ENCODE measurements around the gene HECTD4. TPM values are rescaled to one million over a fixed set of nuclear protein-coding genes. Genes with fewer than 3 reads are reported as not detected.

HECTD4 gene
- total RNA-seq, 1 donor from 2014 or later = 20.0 TPM

DNA sequence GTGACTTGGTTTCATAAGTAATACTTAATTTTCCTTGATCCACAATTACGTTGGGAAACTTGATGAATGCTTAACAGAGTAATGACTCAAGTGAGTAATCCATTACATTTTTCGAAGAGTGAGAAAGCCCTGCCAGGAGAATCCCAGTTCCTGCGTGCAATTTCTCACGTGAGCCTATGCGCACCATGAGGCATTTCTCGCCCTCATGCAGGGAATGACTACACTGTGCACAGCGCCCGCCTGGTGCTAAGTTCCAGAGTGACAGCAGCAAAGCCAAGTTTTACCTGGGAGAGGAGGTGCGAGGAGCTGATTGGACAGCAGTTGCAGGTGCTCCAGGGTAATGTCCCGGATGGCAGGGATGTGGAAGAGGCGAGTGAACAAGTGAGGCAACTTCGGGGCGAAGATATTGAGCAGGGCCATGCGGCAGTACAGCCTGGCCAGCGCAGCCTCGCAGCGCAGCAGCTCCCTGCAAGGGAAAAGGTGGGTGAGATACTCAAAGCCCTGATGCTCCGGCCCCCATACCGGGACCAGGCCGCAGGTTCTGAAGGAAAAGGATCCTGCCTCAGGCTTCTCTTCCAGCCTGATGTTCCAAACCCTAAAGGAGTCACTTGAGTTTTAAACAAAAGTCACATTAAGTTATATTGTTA lies 187.5 kb downstream of the HECTD4 start:
- ATAC-seq (ENCODE audit: poor library complexity) = no peak
- intact Hi-C loops (cut with DNase I) = loop anchor here (5.0 kb wide), 1 partner anchor 193 kb away; no protein-coding TSS in a partner anchor
- DNase-seq = no peak

DNA sequence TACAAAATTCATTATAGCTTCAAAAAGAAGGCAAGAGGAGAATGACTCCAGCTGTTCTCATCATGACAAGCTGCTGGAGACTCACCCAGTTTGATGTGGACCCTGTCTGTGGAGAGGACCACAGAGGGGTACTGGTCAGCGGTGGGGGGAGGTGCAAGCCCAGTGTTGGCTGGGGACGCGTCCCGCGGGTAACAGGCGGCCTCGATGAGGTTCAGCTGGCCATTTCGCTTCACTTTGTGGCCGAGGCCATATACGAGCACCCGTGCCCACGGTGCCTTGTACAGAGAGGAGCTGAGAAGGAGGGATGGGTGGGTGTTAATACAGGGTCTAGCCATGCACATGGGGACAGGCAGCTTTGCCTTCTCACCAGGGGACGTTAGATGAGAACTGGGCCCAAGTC lies 189.8 kb downstream of the HECTD4 start:
- DNase-seq (no peak), ATAC-seq (ENCODE audit: poor library complexity) (no peak)
- intact Hi-C loops (cut with DNase I) = no loop called here

DNA sequence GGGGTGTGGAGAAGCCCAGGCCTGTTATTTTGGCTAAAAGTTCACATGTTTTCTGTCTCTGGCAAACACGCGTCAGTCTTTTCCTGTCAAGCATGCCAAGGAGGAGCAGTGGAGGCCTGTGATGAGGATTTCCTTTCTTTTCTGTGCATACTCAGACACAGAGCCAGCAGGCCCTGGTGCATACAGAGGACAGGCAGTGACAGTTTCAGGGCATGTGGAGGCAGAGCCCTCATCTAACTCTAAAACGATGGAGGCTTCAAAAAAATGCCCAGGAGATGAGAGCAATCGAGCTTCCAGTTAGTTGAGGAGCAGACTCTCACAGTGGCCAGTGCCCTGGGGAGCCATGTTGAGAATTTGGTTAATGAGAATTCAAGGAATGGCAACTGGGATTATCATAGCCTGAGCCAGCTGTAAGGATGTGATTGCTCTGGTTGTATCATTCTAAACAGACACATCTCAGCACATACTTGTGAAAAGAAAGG lies 190.3 kb downstream of the HECTD4 start:
- ATAC-seq (ENCODE audit: poor library complexity) (peak; percentile 64), DNase-seq (no peak)
- intact Hi-C loops (cut with DNase I) = no loop called here

DNA sequence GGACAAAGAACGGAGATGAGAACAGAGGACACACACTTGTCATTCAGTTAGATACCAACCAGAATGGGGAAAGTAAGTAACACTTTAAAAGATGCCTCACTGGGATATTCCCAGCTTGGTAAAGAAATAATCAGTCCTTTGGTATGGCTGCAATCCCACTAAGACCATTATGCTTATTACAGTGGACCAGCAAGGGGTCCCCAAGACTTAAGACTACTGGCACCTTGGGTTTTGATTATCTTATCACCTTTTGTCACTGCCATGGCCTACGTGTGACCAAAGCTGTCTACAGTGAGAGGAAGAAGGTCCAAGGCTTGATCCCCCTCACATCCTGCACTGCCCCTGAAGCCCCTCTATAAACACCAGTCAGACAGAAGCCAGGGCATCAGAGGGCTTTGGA lies 191.0 kb downstream of the HECTD4 start:
- ATAC-seq (ENCODE audit: poor library complexity) (no peak), DNase-seq (no peak)
- intact Hi-C loops (cut with DNase I) = no loop called here

DNA sequence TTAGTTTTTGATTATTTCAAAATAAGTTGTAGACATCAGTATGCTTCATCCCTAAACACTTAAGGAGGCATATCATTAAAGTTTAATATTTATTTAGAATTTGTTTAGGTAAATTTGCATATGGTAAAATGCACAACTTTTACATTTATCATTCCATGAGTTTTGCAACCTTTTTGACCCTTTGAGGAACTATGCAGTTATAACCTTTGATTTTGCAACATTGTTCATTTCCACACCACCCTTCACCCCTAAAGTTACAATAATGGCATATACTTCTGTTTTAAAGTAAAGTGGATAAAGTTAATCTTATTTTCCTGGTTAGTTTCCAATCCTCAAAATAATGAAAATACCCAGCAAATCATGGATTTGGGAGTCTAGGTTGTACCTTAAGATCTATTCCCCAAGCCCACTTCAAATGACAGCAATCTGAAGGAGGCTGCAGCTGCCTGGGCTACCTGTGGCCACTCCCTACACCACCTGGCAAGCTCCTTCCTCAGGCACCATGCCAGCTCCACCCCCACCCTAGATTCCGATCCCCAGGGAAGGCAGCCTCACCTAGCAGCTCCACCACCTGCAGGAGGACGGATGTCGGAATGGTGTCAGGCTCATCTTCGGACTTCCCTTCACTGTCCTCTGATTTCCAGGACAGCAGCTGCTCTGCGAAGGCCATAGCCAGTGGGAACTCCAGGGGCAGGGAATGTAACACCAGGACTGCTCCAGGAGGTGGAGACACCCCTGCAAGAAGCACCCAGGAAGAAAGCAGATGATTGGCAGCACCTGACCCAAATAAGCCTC lies 191.8 kb downstream of the HECTD4 start:
- intact Hi-C loops (cut with DNase I) = no loop called here
- ATAC-seq (ENCODE audit: poor library complexity) (no peak), DNase-seq (no peak)

DNA sequence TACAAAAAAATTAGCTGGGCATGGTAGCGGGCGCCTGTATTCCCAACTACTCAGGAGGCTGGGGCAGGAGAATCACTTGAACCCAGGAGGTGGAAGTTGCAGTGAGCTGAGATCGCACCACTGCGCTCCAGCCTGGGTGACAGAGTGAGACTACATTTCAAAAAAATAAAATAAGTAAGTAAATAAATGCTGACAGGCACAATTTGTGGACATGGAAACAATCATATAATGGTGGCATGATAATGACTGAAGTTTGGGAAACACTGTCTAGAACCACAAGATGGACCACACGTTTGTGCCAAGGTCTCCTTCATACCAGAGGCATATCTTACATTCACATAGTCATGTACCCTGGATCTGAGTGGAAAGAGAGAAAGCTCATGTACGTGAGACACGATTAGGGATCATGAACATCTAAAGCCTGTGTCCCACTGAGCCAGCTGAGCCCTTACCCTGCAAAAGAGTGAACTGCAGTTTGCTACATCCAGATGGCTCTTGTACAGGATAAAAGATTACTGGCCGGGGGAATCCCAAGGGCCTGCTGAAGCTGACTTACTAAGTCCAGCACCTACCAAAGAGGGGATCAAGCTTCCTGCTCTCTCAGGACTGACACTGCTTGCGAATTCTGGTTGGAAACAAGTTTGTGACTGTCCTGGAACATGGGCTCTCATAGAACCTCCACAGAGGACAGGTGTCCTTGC lies 194.0 kb downstream of the HECTD4 start:
- no peak for ATAC-seq (ENCODE audit: poor library complexity)
- intact Hi-C loops (cut with DNase I) = no loop called here
- DNase-seq = no peak

DNA sequence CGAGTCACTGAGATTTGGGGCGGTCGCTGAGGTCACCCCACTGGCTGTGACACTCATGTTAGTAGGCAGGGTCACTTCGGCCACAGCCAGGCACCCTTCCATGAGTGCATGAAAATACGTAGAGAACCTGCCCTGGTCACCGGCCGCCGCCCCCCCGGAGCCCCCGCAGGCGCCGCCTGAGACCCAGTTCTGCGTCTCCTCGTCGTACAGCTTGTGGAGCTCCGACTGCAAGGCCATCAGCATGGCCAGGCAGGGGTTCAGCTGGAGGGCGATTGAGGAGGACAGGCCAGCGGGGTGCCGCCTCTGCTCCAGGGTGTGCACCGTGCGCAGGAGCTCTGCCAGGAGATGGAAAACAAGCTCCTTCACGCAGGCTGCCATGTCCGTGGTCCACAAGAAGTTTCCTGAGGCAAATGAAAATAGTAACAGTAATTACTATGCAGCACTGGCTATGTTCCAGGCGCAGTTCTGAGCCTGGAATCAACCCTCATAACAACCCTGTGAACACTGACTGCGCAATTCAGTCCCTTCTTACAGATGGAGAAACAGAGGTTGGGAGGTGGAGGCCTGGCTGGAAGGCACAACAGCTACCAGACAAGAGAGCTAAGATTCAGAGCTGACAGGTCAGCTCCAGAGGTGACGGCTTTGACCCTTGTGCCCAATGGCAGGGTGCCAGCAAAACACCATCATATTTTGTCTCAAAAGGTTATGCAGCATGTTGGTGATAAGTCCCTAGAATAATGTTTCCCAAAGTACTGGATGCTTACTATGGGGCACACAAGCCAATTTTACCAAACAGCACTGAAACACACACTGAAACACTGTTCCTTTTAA lies 196.9 kb downstream of the HECTD4 start:
- intact Hi-C loops (cut with DNase I) = no loop called here
- no peak for DNase-seq

DNA sequence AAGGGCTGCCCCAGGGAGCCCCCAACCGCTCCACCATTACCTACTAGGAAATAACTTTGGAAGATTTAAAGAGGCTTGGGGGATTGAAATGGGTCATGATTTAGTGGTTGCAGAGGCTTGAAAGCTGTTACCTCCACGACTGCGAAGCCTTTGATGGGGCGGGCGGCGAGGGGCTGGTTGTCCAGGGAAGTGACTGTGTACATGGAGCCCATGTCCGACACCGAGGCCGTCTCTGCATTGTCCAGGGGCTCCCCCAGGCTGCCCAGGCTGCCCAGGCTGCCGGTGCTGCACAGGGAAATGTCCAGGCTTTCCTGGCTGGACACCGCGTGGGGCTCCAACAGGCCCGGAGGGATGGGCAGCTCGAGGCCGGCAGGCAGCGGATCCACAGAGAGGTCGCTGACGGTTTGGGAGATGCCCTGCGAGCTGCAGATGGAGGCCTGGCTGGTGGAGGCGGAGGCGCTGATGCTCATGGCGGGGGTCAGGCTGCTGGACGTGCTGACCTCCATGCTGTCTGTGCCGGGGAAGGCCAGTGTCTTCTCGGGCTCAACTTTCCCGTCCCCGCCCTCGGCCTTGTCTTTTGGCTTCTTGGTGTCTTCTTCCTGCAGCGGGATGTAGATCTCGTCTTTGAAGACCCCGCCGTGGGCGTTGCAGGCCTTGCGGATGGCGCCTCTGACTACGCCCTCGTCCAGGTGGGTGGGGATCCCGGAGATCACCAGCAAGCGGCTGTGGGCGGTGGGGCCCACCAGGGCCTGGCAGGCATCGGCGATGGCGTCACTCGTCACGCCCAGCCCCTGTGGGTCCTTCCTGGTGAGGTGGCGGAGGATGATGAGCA lies 198.0 kb downstream of the HECTD4 start:
- DNase-seq (no peak), ATAC-seq (ENCODE audit: poor library complexity) (no peak)
- intact Hi-C loops (cut with DNase I) = no loop called here

More for the DNA sequence above, 196.9 kb downstream of the HECTD4 start:
- no peak for ATAC-seq (ENCODE audit: poor library complexity)

DNA sequence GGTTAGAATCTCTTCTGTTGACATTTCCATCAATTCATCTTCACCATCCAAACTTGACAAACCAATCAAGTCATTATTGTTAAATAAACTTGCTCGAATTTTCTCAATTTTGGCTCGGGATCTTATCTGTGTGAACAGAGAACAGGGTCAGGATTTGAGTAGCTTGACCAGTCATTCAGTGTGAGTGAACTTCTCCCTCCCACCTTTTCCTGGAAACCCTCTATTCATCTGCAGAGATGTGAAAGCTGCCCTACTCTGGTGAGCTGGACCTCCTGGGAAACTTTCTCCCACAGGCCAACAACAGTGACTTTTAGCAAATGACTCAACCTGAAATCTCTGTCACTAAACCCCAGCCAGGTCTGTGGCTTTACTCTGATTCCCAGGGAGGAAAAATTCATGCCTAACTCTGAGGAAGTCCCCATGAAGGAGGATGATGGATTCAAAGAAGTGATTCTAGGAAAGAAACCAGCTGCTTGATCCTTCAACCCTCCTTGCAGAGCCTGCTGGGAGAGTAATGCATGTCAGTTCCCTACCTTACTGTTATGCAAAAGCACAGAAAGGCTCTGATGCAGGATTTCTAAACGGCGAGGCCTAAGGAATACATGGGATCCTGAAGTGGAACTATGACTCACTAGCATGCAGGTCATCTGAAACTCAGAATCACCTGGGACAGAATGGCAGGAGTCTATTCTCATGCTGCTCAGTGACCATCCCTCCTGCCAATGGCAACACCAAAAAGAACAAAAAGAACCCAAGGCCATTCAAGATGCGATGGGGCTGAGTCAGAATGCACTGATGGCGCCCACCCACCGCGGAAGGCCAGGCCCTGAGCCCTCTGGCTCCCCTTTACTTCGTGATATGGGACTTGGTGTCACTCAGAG lies 198.8 kb downstream of the HECTD4 start:
- ATAC-seq (ENCODE audit: poor library complexity) (no peak), DNase-seq (no peak)
- intact Hi-C loops (cut with DNase I) = no loop called here

DNA sequence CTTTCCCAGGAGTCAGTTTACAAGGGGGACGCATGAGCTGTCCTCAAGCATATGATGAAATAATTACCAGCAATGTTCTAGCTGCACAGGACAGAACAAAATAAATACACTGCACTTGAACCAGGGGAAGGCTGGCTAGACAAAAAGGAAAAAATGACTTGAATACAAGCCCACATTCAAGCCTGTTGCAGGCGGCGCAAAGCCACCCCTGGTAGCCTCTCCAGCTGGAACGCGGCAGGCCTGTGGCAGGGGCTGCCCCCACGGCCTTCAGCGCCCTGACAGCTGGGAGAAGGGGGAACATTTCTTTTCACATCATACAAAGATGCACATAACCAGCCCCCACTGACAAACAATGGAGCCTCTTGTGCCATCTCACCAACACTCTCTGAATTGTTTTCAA lies 199.7 kb downstream of the HECTD4 start:
- ATAC-seq (ENCODE audit: poor library complexity) = no peak
- intact Hi-C loops (cut with DNase I) = no loop called here

DNA sequence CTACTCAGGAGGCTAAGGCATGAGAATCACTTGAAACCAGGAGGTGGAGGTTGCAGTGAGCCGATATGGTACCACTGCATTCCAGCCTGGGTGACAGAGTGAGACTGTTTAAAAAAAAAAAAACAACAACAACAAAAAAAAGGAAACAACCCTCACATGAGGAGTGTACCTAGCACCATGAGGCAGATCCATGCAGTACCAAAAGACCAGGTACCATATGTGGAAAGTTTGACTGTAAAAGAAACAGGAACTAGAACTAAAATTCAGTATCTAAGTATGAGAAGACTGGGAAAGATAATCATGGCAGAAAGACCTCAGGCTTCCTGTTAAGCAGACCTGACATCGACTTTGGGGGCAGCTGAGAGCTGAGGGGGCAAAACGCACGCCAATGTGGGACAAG lies 201.8 kb downstream of the HECTD4 start:
- ATAC-seq (ENCODE audit: poor library complexity) = no peak
- intact Hi-C loops (cut with DNase I) = no loop called here

More for the DNA sequence above, 199.7 kb downstream of the HECTD4 start:
- no peak for DNase-seq

DNA sequence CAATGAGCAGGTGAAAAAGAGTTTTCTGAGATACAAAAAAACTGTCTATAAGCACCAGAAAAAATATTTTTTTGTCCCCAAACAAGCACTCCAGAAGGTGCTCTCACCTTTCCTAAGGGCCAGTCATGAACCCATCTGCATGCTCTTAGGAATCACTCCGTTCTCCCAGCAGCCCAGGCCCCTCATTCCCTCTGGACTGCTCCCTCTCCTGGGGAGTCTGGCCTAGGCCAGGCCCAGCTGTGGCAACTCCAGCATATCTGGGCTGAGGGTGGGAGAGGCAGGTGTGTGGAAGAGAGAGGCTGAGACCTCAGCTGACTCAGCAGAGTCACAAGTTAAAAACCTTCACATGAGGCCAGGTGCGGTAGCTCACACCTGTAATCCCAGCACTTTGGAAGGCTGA lies 202.3 kb downstream of the HECTD4 start:
- intact Hi-C loops (cut with DNase I) = no loop called here
- peak; percentile 9 for DNase-seq
- ATAC-seq (ENCODE audit: poor library complexity) = no peak

More for the DNA sequence above, 201.8 kb downstream of the HECTD4 start:
- DNase-seq = no peak

DNA sequence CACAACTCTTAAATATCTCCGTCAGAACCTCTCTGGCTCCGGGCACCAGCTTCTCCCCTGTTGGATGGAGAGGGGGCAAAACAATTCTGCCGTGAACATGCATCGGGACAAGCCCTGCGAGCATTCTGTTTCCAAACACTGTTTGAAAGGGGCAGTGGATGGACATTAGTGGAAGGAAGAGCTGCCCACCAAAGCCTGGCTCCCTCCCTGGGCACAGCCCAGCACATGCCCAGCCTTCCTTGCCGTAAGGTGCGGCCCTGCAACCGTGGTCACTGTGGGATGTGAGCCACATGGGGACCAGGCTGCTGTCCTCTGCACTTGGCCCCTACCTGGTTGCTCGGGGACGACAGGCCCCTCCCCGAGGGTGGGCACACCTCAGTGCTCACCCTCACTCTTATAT lies 202.9 kb downstream of the HECTD4 start:
- intact Hi-C loops (cut with DNase I) = no loop called here

DNA sequence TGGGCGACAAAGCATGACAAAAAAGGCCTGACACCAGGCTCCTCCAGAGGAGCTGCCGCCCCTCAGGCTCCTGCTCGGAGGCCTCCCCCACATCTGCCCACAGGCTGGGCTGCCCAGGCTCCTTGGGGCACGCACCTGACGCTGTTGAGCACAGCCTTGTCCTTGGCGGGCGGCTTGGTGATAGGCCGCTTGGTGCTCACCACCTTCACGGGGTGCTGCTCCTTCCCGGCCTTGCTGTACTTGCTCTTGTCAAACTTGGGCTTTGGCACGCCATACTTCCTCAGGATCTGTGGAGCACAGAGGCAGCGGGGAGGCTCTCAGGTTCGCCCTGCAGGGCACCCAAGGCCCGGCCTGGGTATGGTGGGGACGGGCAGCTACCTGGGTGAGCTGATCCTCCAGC lies 203.4 kb downstream of the HECTD4 start:
- ATAC-seq (ENCODE audit: poor library complexity) (no peak), DNase-seq (peak; percentile 35)
- intact Hi-C loops (cut with DNase I) = no loop called here

More for the DNA sequence above, 202.9 kb downstream of the HECTD4 start:
- ATAC-seq (ENCODE audit: poor library complexity) (no peak), DNase-seq (peak; percentile 19)

DNA sequence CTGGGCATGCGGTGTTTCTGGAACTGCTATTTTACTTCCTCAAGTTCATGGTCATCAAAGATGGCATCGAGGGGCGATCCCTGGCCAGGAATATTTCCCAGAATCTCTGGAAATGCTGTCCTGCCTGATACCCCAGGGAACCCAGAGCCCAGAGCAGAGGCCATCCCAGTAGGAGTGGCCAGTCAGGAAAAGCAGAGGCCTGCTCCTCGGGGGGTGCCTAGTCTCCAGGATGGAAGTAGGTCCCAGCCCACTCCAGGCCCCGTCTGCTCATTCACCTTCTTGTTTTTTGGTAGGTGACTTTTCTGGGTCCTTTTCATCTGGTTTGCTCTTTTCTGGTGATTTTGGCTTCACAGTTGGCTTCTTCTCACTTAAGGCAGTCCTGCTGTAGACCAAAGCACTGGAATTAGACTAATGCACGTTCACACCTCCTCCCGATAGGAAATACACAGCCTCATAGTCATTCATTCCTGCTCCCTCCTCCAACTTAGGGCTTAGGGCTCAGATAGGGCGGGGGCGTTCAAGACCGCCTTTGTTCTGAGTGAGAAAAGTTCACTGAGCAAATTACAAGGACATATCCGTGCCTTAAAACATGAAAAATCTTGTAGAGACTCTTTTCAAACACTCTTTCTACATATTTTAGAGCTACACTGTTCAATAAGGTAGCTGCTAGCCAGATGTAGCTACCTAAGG lies 205.8 kb downstream of the HECTD4 start:
- no peak for ATAC-seq (ENCODE audit: poor library complexity)
- intact Hi-C loops (cut with DNase I) = no loop called here

DNA sequence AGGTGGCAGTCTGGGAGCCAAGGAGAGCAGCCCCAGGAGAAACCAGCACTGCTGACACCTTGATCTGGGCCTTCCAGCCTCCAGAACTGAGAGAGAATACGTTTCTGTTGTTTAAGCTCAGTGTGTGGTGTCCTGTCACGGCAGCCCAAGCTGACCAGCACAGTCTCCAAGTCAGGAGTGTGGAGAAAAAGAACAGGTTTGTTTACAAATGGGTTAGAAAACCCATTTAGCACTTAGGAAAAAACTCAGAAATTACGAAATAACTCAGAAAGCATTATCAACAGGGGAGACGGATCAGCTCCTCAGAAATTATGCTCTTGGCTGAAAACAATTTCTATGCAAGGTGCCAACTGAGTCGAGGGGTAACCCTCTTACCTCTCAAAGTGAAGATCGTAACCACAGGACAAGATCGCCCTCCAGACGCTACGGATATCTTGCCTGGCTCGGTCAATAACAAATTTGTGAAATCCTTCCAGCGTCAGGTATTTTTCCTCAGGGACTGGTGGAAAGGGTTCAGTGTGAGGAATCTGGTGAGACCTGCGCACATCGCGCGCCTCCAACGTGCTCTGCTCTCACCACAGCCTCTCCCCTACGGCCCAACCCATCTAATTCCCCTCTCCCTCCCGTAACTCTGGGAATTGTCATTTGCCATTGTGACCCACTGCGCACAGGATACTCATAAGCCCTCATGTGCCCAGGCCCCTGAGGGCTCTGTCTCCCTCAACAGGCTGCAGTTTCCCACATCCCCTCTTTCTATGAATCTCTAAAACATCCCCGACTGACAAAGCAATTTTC lies 206.7 kb downstream of the HECTD4 start:
- intact Hi-C loops (cut with DNase I) = no loop called here
- no peak for ATAC-seq (ENCODE audit: poor library complexity)
- peak; percentile 12 for DNase-seq

More for the DNA sequence above, 205.8 kb downstream of the HECTD4 start:
- peak; percentile 31 for DNase-seq

Measured in Right ventricle myocardium superior (tissue), 1 donor.